GM19438 (cell line): ENCODE data around the gene AMDHD2.
A peak's percentile ranks its signal among the peaks of the same experiment; 100 is the strongest.

Experiments used
- ATAC-seq: cut with Tn5 transposase; IDR thresholded peaks from one replicate; pipeline ENCODE4 v1.9.1; 2021; ENCODE audit warnings: low read depth; ENCODE audit not compliant: unreplicated experiment

AMDHD2 gene

GRCh38 chr16:2498531-2499253 is 21.5 kb upstream of the AMDHD2 start:
- no peak for ATAC-seq

DNA sequence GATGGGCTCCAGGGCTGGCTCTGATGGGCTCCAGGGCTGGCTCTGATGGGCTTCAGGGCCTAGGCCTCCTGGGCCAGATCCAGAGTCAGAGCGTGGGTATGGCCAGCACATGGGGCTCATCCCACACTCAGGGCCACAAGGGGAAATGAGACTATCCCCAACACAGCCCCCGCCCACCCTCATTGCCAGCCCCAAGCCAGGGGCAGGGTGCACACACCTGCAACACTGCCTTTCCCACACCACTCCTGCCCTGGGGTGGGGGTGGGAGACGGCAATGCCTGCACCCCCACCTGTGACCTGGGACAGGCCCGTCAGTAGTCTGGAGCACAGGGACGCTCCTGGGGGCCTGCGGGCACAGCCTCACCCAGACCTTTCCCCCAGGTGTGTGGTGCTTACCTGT is 20.7 kb upstream of the AMDHD2 start:
- ATAC-seq, result no peak

DNA sequence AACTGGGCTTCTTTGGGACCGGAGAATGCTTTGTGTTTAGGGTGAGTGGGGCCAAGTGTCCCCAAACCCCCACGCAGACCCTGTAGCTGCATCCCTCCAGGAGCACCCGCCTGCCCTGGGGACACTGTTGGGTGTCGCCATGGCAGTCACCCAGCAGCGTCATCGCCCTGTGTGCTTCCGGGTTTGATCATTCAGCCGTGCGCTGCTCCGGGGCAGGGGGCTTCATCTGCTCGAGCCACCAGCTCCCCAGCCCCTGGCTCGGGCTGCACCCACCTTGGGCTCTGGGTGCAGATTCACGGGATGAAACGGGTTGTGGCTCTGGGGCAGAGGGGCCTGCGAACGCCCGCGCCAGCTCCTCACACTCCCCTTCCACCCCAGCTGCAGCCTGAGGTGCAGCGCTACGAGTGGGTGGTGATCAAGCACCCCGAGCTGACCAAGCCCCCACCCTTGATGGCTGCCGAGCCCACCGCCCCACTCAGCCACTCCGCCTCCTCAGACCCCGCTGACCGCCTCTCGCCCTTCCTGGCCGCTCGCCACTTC is 20.2 kb upstream of the AMDHD2 start:
- ATAC-seq, result no peak

DNA sequence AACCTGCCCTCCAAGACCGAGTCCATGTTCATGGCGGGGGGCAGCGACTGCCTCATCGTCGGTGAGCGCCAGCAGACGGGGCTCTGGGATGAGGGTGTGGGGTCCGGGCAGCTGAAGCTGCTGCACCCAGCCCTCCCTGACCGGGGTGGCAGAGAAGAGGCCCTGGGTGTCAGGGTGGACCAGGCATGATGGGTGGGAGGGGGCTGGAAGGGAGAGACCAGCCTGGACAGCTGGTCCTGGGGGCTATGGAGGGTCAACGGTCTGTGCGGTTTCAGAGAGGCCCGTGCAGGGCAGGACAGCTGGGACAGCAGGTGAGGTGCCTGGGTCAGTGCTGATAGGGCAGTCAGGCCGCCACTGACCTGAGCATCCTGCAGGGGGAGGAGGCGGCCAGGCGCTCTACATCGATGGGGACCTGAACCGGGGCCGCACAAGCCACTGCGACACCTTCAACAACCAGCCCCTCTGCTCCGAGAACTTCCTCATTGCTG is 19.7 kb upstream of the AMDHD2 start:
- ATAC-seq, result no peak

DNA sequence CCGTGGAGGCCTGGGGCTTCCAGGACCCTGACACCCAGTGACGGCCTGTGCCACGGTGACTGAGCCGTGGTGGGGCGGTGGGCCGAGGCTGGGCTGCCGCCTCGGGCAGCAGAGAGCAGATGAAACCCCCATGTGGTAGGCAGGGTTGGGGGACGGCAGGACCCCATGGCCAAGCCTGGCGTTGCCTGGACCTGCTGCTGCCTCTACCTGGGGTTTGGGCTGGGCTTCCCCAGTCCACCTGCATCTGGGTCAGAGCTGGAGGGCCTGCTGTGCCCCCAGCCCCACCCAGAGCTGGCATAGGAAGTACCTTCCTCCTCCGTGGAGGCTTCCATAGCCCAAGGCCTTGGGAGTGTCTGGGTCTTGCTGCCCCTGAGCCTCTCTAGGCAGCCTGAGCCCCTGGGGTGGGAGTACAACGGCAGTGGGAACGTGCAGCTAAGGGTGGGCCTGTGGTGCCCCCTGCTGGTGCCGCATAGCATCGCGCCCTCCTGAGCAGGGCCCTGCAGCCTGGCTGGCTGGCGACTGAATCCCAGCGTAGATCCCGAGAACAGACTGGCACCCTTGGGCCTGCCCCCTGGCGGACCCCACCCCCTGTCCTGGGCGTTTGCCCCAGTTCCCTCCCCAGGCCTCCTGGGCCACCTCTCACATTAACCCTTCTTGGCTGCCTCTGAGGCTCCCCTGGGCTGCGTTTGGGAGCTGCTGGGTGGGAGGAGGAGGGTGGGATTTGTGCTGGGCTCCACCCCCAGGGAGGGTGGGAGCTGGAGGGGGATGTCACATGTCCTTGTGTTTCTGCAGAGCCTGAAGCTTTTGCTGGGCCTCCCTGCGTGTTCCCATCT is 19.0 kb upstream of the AMDHD2 start:
- ATAC-seq, result no peak

GRCh38 chr16:2501946-2502895 is 17.9 kb upstream of the AMDHD2 start:
- no peak for ATAC-seq

GRCh38 chr16:2505695-2506094 is 14.5 kb upstream of the AMDHD2 start:
- no peak for ATAC-seq

DNA sequence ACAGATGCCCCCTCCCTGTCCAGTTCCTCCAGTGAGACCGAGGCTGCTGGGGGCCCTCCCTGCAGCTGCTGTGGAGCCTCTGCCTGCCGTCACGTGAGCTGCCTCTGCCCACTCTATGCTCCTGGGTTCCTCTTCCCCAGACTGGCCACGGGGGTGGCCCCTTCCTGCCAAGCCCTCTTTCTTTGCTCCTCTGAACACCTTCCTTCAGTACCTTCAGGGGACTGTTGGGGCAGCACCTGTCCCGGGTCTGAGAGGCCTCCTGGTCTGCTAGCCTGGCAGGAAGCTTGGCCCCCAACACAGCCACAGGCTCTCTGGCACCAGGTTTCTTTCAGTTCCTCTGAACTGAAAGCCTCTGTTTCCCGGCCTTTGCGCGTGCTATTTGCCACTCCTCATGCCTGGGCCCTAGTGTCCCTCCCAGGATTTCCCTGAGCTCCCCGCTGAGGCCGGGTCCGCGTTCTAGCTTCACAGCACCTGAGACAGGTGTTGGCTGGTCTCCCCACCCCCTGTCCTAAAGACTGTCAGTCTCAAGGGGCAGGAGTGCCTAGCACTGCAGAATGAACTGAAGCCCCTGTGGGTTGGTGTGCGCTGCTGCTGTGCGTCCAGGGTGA is 13.0 kb upstream of the AMDHD2 start:
- no peak for ATAC-seq

DNA sequence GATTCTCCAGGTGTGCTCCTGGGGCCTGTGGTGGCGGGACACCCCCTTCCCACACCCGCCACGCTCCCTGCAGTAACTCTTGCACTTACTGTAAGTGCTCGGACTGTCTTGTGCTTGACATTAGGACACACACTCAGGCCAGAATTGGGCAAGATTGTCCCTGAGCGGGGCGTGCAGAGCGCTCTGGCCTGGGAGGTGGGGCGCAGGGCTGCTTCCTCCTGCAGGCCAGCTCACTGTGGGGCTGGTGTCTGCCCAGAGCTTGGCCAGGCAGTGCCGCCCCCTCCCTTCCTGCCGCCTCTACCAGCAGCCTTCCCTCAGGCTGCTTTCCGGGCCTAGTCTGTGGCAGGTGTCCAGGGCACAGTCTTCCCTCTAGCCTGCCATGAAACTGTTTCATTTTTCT is 12.5 kb upstream of the AMDHD2 start:
- no peak for ATAC-seq

GRCh38 chr16:2508722-2509400 is 11.3 kb upstream of the AMDHD2 start:
- no peak for ATAC-seq

- no peak for ATAC-seq
These were observed 8.9 kb upstream of the AMDHD2 start for GRCh38 chr16:2511128-2511800.

DNA sequence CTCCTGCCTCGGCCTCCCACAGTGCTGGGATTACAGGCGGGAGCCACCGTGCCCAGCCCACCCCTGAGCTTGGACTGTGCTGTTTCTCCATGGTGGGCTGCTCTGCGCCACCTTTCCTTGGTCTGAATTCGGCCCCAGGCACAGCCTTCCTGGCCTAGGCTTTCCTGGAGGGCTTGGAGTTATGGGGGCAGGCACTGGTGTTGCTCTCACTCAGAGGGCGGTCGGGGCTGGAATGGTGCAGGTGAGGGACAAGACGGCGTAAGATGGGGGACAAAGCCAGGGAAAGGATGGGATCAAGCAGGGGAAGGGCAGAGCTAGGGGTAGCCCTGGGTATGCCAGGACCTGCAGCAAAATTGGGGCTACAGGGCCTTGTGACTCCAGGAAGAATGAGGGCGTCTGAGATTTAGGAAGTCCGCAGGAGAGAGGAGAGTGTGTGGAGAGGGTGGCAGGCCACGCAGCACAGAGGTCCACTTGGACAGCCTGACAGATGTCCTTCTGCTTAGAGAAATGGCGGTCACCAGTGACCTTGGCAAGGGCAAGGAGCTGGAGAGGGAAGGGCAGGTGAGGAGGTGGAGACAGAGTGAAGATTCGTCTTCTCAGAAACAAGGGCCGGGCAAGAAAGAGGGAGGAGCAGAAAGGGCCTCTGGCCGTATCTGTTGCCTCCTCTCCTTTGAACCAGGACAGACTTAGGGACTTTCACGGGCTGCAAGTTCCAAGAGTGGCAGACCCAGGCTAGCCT is 8.0 kb upstream of the AMDHD2 start:
- ATAC-seq, result no peak

GRCh38 chr16:2512735-2513404 is 7.3 kb upstream of the AMDHD2 start:
- peak; percentile 13 for ATAC-seq

DNA sequence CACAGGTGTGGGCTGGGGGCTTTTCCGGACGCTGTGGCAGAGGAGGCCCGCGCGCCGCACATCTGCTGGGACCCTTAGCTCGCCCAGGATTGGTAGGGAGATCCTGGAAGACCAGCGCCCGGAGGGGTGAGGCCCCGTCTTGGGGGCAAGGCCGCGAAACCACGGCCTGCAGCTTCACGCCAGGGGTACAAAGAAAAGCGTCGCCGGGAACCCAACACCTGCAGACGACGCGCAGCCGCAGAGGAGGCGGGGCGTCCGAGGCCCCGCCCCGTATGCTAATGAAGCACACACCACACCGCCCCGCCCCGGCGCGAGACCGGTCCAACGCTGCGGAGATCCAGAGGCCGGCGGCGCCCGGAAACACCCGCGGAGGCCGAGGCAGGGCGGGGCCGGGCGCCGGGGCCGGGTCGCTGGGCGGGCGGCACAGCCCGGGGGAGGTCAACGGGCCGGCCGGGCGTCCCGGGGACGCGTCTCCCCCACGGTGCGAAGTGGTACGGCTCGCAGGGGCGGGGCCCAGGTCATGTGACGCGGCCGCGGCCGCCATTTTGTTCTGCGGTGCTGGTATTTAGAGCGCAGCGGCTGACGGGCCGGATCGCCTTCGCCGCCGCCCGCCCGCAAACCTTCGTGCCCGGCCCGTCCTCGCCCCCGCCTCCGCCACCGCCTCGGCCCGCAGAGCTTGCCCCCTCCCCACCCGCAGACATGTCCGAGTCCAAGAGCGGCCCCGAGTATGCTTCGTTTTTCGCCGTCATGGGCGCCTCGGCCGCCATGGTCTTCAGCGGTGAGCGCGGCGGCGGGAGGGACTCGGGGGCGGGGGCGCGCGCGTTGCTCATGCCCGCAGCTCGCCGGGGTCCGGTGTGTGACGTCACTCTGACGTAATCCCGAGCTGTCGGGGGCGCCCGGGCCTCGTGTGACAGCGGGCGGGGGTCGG is 6.5 kb upstream of the AMDHD2 start, which contains the start of gene ATP6V0C:
Gene ATP6V0C, plus strand, starts transcription at position 548 of the 928 bp plus-strand sequence. Its CDS starts 152 bp downstream, at position 700.
- peak; percentile 56 for ATAC-seq

GRCh38 chr16:2514333-2515179 is 5.6 kb upstream of the AMDHD2 start:
- ATAC-seq, result no peak
